ENCODE results near the gene TLK1. TPM values are rescaled to one million over a fixed set of nuclear protein-coding genes. Genes with fewer than 3 reads are reported as not detected.

TLK1 gene
- total and polyA plus RNA-seq, 2 donors (not counting 3 experiments of a cell fraction or from before 2014, with no cell fraction given) = 5.8 to 62.7 TPM

DNA sequence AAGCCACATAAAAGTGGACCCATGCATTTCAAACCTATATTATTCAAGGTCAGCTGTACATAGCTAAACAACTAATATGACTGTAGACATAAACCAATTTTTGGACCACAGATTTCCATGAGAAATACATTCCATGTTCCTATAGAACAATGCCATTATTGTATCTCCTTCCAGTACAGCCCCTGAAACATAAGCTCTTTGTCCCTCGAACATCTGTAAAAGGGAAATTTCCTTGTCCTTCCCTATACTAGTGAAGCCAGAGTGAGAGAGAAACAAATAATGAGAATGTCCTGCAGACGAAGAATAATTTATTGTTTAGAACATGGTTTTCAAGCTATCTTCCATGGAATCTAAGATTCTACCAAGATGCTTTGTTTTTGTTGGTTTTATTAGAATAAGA, 156.3 kb downstream of the TLK1 start:
- H4K20me1 ChIP-seq (replicated peaks; ENCODE audit: control insufficient read depth, extremely low read depth, insufficient read depth, low read length) = no peaks in the 10 kb centered on the region
- BruUV-seq (replicated peaks) = no TSS peak
- intact Hi-C loops (cut with micrococcal nuclease) (no loop called here), dilution Hi-C loops (cut with MboI; ENCODE audit: extremely low pct_ligation_motif_present, low sequenced_read_pairs) (no loop called here)
- H3K27me3 ChIP-seq (ENCODE audit: control insufficient read depth in 2 of 2, insufficient read depth in 2 of 2, low read length in 2 of 2) = no peaks in the 10 kb centered on the region
- ChIA-PET CTCF (interaction anchor here (1.0 kb wide), 1 partner anchor 10 kb away, joined by 4 read pairs; no protein-coding TSS in a partner anchor), POLR2A (no interaction called here)
- no peak for DNase-seq (ENCODE audit: low read depth, low spot score)
- no peaks in the 10 kb centered on the region for H3K9me1 ChIP-seq (replicated peaks; ENCODE audit: control insufficient read depth, extremely low read depth, insufficient read depth, low read length)
- H2AFZ ChIP-seq (ENCODE audit: low read depth, low read length) = no peak overlapping the region
- no peaks in the 10 kb centered on the region for H3K4me1 ChIP-seq (ENCODE audit: control insufficient read depth, extremely low read depth, insufficient read depth, low read length)
- H3K9me3 ChIP-seq (replicated peaks; ENCODE audit: control insufficient read depth, insufficient read depth, low read length) = no peaks in the 10 kb centered on the region
- H3K9ac ChIP-seq (replicated peaks; ENCODE audit: extremely low read depth, insufficient read depth, low read length) = no peak overlapping the region
- no peaks in the 10 kb centered on the region for H3K79me2 ChIP-seq (ENCODE audit: control insufficient read depth, insufficient read depth, low read length)
- peaks cover 3 to 9% of the 10 kb centered on the region in 2 experiments for H3K36me3 ChIP-seq (ENCODE audit: control insufficient read depth in 2 of 2, extremely low read depth in 1 of 2, insufficient read depth in 2 of 2, low read length in 2 of 2)
- H3K4me2 ChIP-seq (ENCODE audit: insufficient read depth, low read length) = no peak overlapping the region
- H3K4me3 ChIP-seq (replicated peaks in 1 of 3; ENCODE audit: insufficient read depth in 1 of 3, low read depth in 1 of 3, low read length in 3 of 3) = no peak overlapping the region
- TF ChIP-seq POLR2AphosphoS5 (IDR thresholded peaks at IDR 0.05; ENCODE audit: insufficient read depth, low read depth, low read length) = no peak
- no peak for TF ChIP-seq JUN (IDR thresholded peaks at IDR 0.05; ENCODE audit: borderline replicate concordance, insufficient read depth, insufficient read length, low read depth)
- TF ChIP-seq POLR2A (IDR thresholded peaks at IDR 0.05; ENCODE audit: low read depth, low read length) = no peak
- TF ChIP-seq EZH2 (IDR thresholded peaks at IDR 0.05; ENCODE audit: borderline replicate concordance, low read depth, low read length, severe bottlenecking) = no peak
- TF ChIP-seq FOS (IDR thresholded peaks at IDR 0.05; ENCODE audit: borderline replicate concordance, insufficient read depth, low read length) = no peak
- no peak for TF ChIP-seq GATA2 (IDR thresholded peaks at IDR 0.05; ENCODE audit: insufficient read depth, insufficient read length, low read depth, low read length)
- no peak for TF ChIP-seq MYC (IDR thresholded peaks at IDR 0.05; ENCODE audit: low read depth, low read length)
- TF ChIP-seq, protein P1, sequence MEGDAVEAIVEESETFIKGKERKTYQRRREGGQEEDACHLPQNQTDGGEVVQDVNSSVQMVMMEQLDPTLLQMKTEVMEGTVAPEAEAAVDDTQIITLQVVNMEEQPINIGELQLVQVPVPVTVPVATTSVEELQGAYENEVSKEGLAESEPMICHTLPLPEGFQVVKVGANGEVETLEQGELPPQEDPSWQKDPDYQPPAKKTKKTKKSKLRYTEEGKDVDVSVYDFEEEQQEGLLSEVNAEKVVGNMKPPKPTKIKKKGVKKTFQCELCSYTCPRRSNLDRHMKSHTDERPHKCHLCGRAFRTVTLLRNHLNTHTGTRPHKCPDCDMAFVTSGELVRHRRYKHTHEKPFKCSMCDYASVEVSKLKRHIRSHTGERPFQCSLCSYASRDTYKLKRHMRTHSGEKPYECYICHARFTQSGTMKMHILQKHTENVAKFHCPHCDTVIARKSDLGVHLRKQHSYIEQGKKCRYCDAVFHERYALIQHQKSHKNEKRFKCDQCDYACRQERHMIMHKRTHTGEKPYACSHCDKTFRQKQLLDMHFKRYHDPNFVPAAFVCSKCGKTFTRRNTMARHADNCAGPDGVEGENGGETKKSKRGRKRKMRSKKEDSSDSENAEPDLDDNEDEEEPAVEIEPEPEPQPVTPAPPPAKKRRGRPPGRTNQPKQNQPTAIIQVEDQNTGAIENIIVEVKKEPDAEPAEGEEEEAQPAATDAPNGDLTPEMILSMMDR (IDR thresholded peaks at IDR 0.05; ENCODE audit: extremely low read depth in 1 of 2, insufficient read depth in 1 of 2, low read depth in 1 of 2, low read length in 2 of 2) = no peak
- TF ChIP-seq, protein P2, sequence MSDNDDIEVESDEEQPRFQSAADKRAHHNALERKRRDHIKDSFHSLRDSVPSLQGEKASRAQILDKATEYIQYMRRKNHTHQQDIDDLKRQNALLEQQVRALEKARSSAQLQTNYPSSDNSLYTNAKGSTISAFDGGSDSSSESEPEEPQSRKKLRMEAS (IDR thresholded peaks at IDR 0.05; ENCODE audit: insufficient read depth, insufficient read length) = no peak
- no peak for FAIRE-seq
- no peak overlapping the region for H3K27ac ChIP-seq (ENCODE audit: insufficient read depth, low read depth, low read length)

Measured in endothelial cell of umbilical vein (primary cell).